GM12878 (cell line): Measurements from ENCODE around the gene SEC16B. TPM values are rescaled to one million over a fixed set of nuclear protein-coding genes. Genes with fewer than 3 reads are reported as not detected.

ENCODE experiments used
- ATAC-seq: fragments of 200-7000 bp; cut with Tn5 transposase; 3 replicates; pipeline ENCODE4 v1.9.1; 2020; ENCODE audit warnings: mild to moderate bottlenecking, moderate library complexity
- BruUV-seq: library from RNA; stranded (reverse); fragments of 400-500 nt; replicated peaks from 2 replicates; lab custom pipeline; 2021; lab: Mats Ljungman, UMichigan
- CTCF ChIA-PET: fragments of 300-600 bp; sonication (Branson Sonifier 250); formaldehyde crosslinking; extraction: SDS; loops from one replicate; lab custom pipeline; 2021; ENCODE audit warnings: inconsistent platforms; lab: Yijun Ruan, JAX
- POLR2A ChIA-PET: fragments of 350-600 bp; formaldehyde crosslinking; extraction: SDS; loops from one replicate; lab custom pipeline; 2021; ENCODE audit warnings: inconsistent platforms; lab: Charles Lee
- RAD21 ChIA-PET: fragments of 300-600 bp; sonication (Branson Sonifier 250); formaldehyde crosslinking; loops from one replicate; lab custom pipeline; 2023; ENCODE audit warnings: antibody characterized with exemption; ENCODE audit not compliant: unreplicated experiment; lab: Charles Lee
- SMC1A ChIA-PET: fragments of 300-600 bp; sonication (Branson Sonifier 250); formaldehyde crosslinking; loops from one replicate; lab custom pipeline; 2023; ENCODE audit not compliant: unreplicated experiment, uncharacterized antibody; lab: Charles Lee
- DNase-seq: peaks from one replicate; pipeline ENCODE4 v3.0.0-alpha.2; 2011; ENCODE audit warnings: low read depth, low spot score
- FAIRE-seq: peaks from 3 replicates; lab custom pipeline; 2011; peaks lifted over from hg19 to GRCh38; lab: Jason Lieb, UNC
- H2AFZ ChIP-seq: 2 replicates; pipeline ENCODE4 v1.6.0; 2011; ENCODE audit warnings: low read depth, low read length, control low read depth; ENCODE audit not compliant: control insufficient read depth
- H3K27ac ChIP-seq: 2 replicates; pipeline ENCODE4 v1.5.1; 2011; ENCODE audit warnings: control low read depth; ENCODE audit not compliant: control insufficient read depth, insufficient read depth
- H3K27me3 ChIP-seq, 2 experiments: replicated peaks in 1 of 2; 2 replicates each; pipeline versions ENCODE4 v1.6.0 to v1.6.1; 2011; ENCODE audit warnings: low read length in 1 of 2; ENCODE audit not compliant: control insufficient read depth in 2 of 2, insufficient read depth in 2 of 2
- H3K36me3 ChIP-seq, 2 experiments: 2 replicates each; pipeline ENCODE4 v1.5.1; 2011; ENCODE audit warnings: low read length in 1 of 2; ENCODE audit not compliant: control insufficient read depth in 2 of 2, insufficient read depth in 2 of 2
- H3K4me1 ChIP-seq: 2 replicates; pipeline ENCODE4 v1.6.1; 2011; ENCODE audit warnings: mild to moderate bottlenecking, low read length, moderate library complexity, mixed read lengths; ENCODE audit not compliant: control insufficient read depth, insufficient read depth
- H3K4me2 ChIP-seq: 2 replicates; pipeline ENCODE4 v1.6.0; 2011; ENCODE audit warnings: control low read depth; ENCODE audit not compliant: control insufficient read depth, insufficient read depth
- H3K4me3 ChIP-seq: fragments of 200-600 bp; sonication (generic); 2 replicates; pipeline ENCODE4 v1.5.1; 2016
- H3K79me2 ChIP-seq: 2 replicates; pipeline ENCODE4 v1.6.0; 2011; ENCODE audit warnings: low read length; ENCODE audit not compliant: control insufficient read depth, insufficient read depth
- H3K9ac ChIP-seq: 2 replicates; pipeline ENCODE4 v1.8.0; 2011; ENCODE audit warnings: low read length, control low read depth, mixed read lengths; ENCODE audit not compliant: control insufficient read depth, insufficient read depth
- H3K9me3 ChIP-seq: replicated peaks from 3 replicates; pipeline ENCODE4 v1.5.1; 2011; ENCODE audit warnings: mild to moderate bottlenecking, low read length; ENCODE audit not compliant: control insufficient read depth, insufficient read depth
- H4K20me1 ChIP-seq: 2 replicates; pipeline ENCODE4 v1.6.0; 2011; ENCODE audit not compliant: control insufficient read depth, insufficient read depth
- BHLHE40 ChIP-seq, 2 experiments: fragments of 450-650 bp in 1 of 2; IDR thresholded peaks; 2 replicates each; pipeline ENCODE4 v1.6.1; 2011 to 2017; ENCODE audit warnings: low read depth in 2 of 2, borderline replicate concordance in 1 of 2, improper control_type of control experiment in 1 of 2, low read length in 1 of 2, mild to moderate bottlenecking in 1 of 2
- IKZF1 ChIP-seq: fragments of 450-650 bp; conservative IDR thresholded peaks from 2 replicates; pipeline ENCODE4 v1.6.1; 2017; ENCODE audit warnings: antibody characterized with exemption, mild to moderate bottlenecking
- RAD51 ChIP-seq: fragments of 450-650 bp; IDR thresholded peaks from 2 replicates; pipeline ENCODE4 v1.6.1; 2016; ENCODE audit warnings: moderate library complexity, mild to moderate bottlenecking, inconsistent platforms
- RB1 ChIP-seq: fragments of 450-650 bp; formaldehyde crosslinking; IDR thresholded peaks from 2 replicates; pipeline ENCODE4 v1.6.1; 2017; ENCODE audit warnings: mild to moderate bottlenecking, borderline replicate concordance
- SKIL ChIP-seq: fragments of 450-650 bp; IDR thresholded peaks from 2 replicates; pipeline ENCODE4 v1.6.1; 2017; ENCODE audit warnings: mild to moderate bottlenecking, low read depth, inconsistent platforms; ENCODE audit not compliant: poor library complexity, severe bottlenecking
- SREBF2 ChIP-seq: IDR thresholded peaks from 2 replicates; pipeline ENCODE4 v1.6.1; 2012; ENCODE audit warnings: mild to moderate bottlenecking, low read length
- USF2 ChIP-seq: IDR thresholded peaks from 2 replicates; pipeline ENCODE4 v1.6.1; 2011; ENCODE audit warnings: low read depth, low read length, improper control_type of control experiment, borderline replicate concordance
- ZNF207 ChIP-seq: fragments of 450-650 bp; IDR thresholded peaks from 2 replicates; pipeline ENCODE4 v1.6.1; 2014; ENCODE audit warnings: antibody characterized with exemption, mild to moderate bottlenecking, borderline replicate concordance
- WGBS: methylation state at CpG from one replicate; pipeline ENCODE4 v1.1.6; 2016; ENCODE audit warnings: low lambda C conversion rate; ENCODE audit not compliant: insufficient replicate concordance, insufficient coverage; ENCODE audit errors: missing lambda C conversion rate; 5-methylcytosine and 5-hydroxymethylcytosine counted together
- in situ Hi-C: fragments of 300-500 bp; cut with MboI; formaldehyde crosslinking; loops from 9 replicates; pipeline ENCODE4 v1.14.3; 2018; ENCODE audit warnings: mixed read lengths
- intact Hi-C: fragments of 100-400 bp; cut with micrococcal nuclease; formaldehyde crosslinking; loops from one replicate; pipeline ENCODE4 v1.14.2; 2022; ENCODE audit not compliant: unreplicated experiment
- polyA plus RNA-seq, 11 experiments: library from polyadenylated mRNA; depleted of rRNA in 4 of 11; unstranded in 6 of 11; stranded (reverse) in 5 of 11; fragments of >200 nt; fragmentation: Nextera tagmentation in 4 of 11; fragmentation: Illumina TruSeq in 1 of 11; extraction: Ambion mirVana in 4 of 11; extraction: Trizol in 1 of 11; gene quantifications; 1 replicate in 1 of 11; 2 replicates in 10 of 11; pipeline versions ENCODE4 v1.2.1 to v1.2.3, GENCODE V29; 2011 to 2016; ENCODE audit warnings: inconsistent platforms in 2 of 11, missing spikeins in 2 of 11, low read depth in 1 of 11
- total RNA-seq, 4 experiments: library from RNA; depleted of rRNA in 3 of 4; stranded (reverse); fragments of >200 nt in 3 of 4; fragmentation: Illumina TruSeq in 1 of 4; extraction: Trizol in 1 of 4; gene quantifications; 2 replicates each; pipeline versions ENCODE4 v1.2.1 to v1.2.3, GENCODE V29; 2013 to 2021

The SEC16B gene
- total and polyA plus RNA-seq, 10 of the 15 experiments (the other 5 are each of a cell fraction or from before 2014, with no cell fraction given), result 0.10 to 0.94 (median 0.17) TPM; not detected in 2

GRCh38 chr1:178005450-178005849 lies 35.6 kb upstream of the SEC16B start:
- intact Hi-C loops, result no loop called here
- WGBS, result 0% methylated on average over 5 of the region's 5 CpGs
- Histone ChIP-seq H2AFZ (no peak overlapping the region), H3K79me2 (no peaks in the 10 kb centered on the region), H3K36me3 (no peaks in the 10 kb centered on the region), H3K4me1 (no peaks in the 10 kb centered on the region), H4K20me1 (no peaks in the 10 kb centered on the region), H3K27ac (no peak overlapping the region), H3K9me3 (no peaks in the 10 kb centered on the region), H3K9ac (no peak overlapping the region), H3K27me3 (no peaks in the 10 kb centered on the region; a peak in 1 of 4 replicates), H3K4me2 (no peak overlapping the region), H3K4me3 (no peak overlapping the region)
- no peak for TF ChIP-seq SREBF2
- TF ChIP-seq RAD51, result peak; percentile 89
- no peak for TF ChIP-seq RB1
- TF ChIP-seq BHLHE40 (IDR thresholded peaks at IDR 0.05; ENCODE audit: borderline replicate concordance in 1 of 2, low read depth in 2 of 2, low read length in 1 of 2), result peak in 1 of 2 experiments; percentile 51; a peak in 2 of 4 replicates
- TF ChIP-seq ZNF207, result no peak
- TF ChIP-seq IKZF1, result no peak
- TF ChIP-seq USF2, result peak; percentile 64
- TF ChIP-seq SKIL, result no peak
- BruUV-seq, result no TSS peak
- FAIRE-seq, result no peak
- SMC1A ChIA-PET, result interaction anchor here (1.7 kb wide), 1 partner anchor 12 kb away, joined by 3 read pairs; no protein-coding TSS in a partner anchor
- CTCF ChIA-PET, result interaction anchor here (0.5 kb wide), 1 partner anchor 45 kb away, joined by 3 read pairs; no protein-coding TSS in a partner anchor
- peak; percentile 84 for ATAC-seq
- no peak for DNase-seq
- POLR2A ChIA-PET, result no interaction called here
- RAD21 ChIA-PET, result interaction anchor here (1.0 kb wide), 1 partner anchor 51 kb away, joined by 3 read pairs; no protein-coding TSS in a partner anchor
- in situ Hi-C loops, result no loop called here
